ENCODE results near the gene GPD1L. TPM values are rescaled to one million over a fixed set of nuclear protein-coding genes. Genes with fewer than 3 reads are reported as not detected.
A peak's percentile ranks its signal among the peaks of the same experiment; 100 is the strongest.

Gene GPD1L
- polyA plus RNA-seq, 1 donor from 2014 or later = 18.2 TPM

DNA sequence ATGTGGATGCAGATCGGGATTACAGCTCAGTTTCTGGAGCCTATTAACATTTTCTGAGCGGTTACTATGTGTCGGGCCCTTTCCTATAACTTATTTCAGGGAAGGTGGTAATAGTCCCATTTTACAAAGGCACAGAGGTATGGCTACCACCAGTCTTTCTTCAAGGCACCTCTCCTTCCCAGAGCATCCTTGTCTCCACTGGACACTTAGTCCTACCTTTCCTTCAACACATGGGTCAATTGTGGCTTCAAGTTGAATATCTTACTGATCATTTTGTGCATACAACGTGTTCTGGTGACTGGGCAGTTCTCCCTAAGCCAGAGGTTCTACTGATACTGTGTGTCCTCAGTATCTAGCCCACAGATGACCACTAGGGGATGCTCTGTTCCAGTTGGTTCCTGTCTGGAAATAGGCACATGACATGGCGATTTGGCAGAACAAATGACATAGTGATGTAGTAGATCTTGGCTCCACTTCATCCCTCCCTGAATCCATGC lies 71.3 kb downstream of the GPD1L start:
- Histone ChIP-seq H4K20me1 (ENCODE audit: insufficient read depth) (no peaks in the 10 kb centered on the region), H3K36me3 (ENCODE audit: insufficient read depth, low read length) (no peaks in the 10 kb centered on the region), H3K27ac (ENCODE audit: low read length) (no peak overlapping the region), H2AFZ (ENCODE audit: low read depth, low read length) (no peak overlapping the region), H3F3A (ENCODE audit: insufficient read depth, low read length, poor library complexity, severe bottlenecking) (no peaks in the 10 kb centered on the region), H3K79me2 (replicated peaks; ENCODE audit: insufficient read depth, low read length) (no peaks in the 10 kb centered on the region), H3K27me3 (ENCODE audit: insufficient read depth, low read depth, low read length) (no peaks in the 10 kb centered on the region), H3K9me2 (ENCODE audit: insufficient read depth, low read length) (no peaks in the 10 kb centered on the region), H3K4me3 (ENCODE audit: low read length) (no peak overlapping the region), H3K9me3 (ENCODE audit: low read length) (no peaks in the 10 kb centered on the region), H3K9ac (ENCODE audit: low read length) (no peak overlapping the region), H3K4me2 (ENCODE audit: low read length) (no peak overlapping the region)
- peak; percentile 9 for TF ChIP-seq CTCF (IDR thresholded peaks at IDR 0.05; ENCODE audit: poor library complexity, severe bottlenecking)
- TF ChIP-seq POLR2AphosphoS5 (IDR thresholded peaks at IDR 0.05) = no peak

GRCh38 chr3:32180141-32180784 lies 73.8 kb downstream of the GPD1L start:
- no peaks in the 10 kb centered on the region for H3K36me3 ChIP-seq (ENCODE audit: insufficient read depth, low read length)
- H3K4me2 ChIP-seq (ENCODE audit: low read length) = no peak overlapping the region
- H3K9me3 ChIP-seq (ENCODE audit: low read length) = no peaks in the 10 kb centered on the region
- no peaks in the 10 kb centered on the region for H4K20me1 ChIP-seq (ENCODE audit: insufficient read depth)
- TF ChIP-seq POLR2AphosphoS5 (IDR thresholded peaks at IDR 0.05) (no peak), RAD21 (conservative IDR thresholded peaks at IDR 0.05) (no peak), MXI1 (conservative IDR thresholded peaks at IDR 0.05; ENCODE audit: poor library complexity, severe bottlenecking) (no peak)
- no peaks in the 10 kb centered on the region for H3K79me2 ChIP-seq (replicated peaks; ENCODE audit: insufficient read depth, low read length)
- no peak overlapping the region for H3K9ac ChIP-seq (ENCODE audit: low read length)
- H3K9me2 ChIP-seq (ENCODE audit: insufficient read depth, low read length) = no peaks in the 10 kb centered on the region
- H3F3A ChIP-seq (ENCODE audit: insufficient read depth, low read length, poor library complexity, severe bottlenecking) = no peaks in the 10 kb centered on the region
- H3K27me3 ChIP-seq (ENCODE audit: insufficient read depth, low read depth, low read length) = no peaks in the 10 kb centered on the region
- H3K4me3 ChIP-seq (ENCODE audit: low read length) = no peak overlapping the region
- no peak overlapping the region for H2AFZ ChIP-seq (ENCODE audit: low read depth, low read length)
- no peak overlapping the region for H3K27ac ChIP-seq (ENCODE audit: low read length)

- no peak overlapping the region for H2AFZ ChIP-seq (ENCODE audit: low read depth, low read length)
- H4K20me1 ChIP-seq (ENCODE audit: insufficient read depth) = no peaks in the 10 kb centered on the region
- H3K9me2 ChIP-seq (ENCODE audit: insufficient read depth, low read length) = no peaks in the 10 kb centered on the region
- no peaks in the 10 kb centered on the region for H3F3A ChIP-seq (ENCODE audit: insufficient read depth, low read length, poor library complexity, severe bottlenecking)
- H3K27ac ChIP-seq (ENCODE audit: low read length) = no peak overlapping the region
- H3K4me3 ChIP-seq (ENCODE audit: low read length) = no peak overlapping the region
- H3K36me3 ChIP-seq (ENCODE audit: insufficient read depth, low read length) = no peaks in the 10 kb centered on the region
- H3K4me2 ChIP-seq (ENCODE audit: low read length) = no peak overlapping the region
- no peaks in the 10 kb centered on the region for H3K79me2 ChIP-seq (replicated peaks; ENCODE audit: insufficient read depth, low read length)
- H3K27me3 ChIP-seq (ENCODE audit: insufficient read depth, low read depth, low read length) = no peaks in the 10 kb centered on the region
- no peak for TF ChIP-seq EZH2 (IDR thresholded peaks at IDR 0.05; ENCODE audit: borderline replicate concordance, insufficient read depth, low read length, poor library complexity, severe bottlenecking)
- TF ChIP-seq POLR2AphosphoS5 (IDR thresholded peaks at IDR 0.05) = no peak
- TF ChIP-seq SMC3 (conservative IDR thresholded peaks at IDR 0.05; ENCODE audit: poor library complexity) = no peak
- TF ChIP-seq CTCF (IDR thresholded peaks at IDR 0.05; ENCODE audit: poor library complexity, severe bottlenecking) = no peak
- TF ChIP-seq RAD21 (conservative IDR thresholded peaks at IDR 0.05) = no peak
- TF ChIP-seq MXI1 (conservative IDR thresholded peaks at IDR 0.05; ENCODE audit: poor library complexity, severe bottlenecking) = no peak
- no peak for TF ChIP-seq EP300 (conservative IDR thresholded peaks at IDR 0.05; ENCODE audit: poor library complexity, severe bottlenecking)
- TF ChIP-seq TAF1 (IDR thresholded peaks at IDR 0.05; ENCODE audit: low read depth) = no peak
- no peak for TF ChIP-seq REST (IDR thresholded peaks at IDR 0.05; ENCODE audit: borderline replicate concordance)
- H3K9me3 ChIP-seq (ENCODE audit: low read length) = no peaks in the 10 kb centered on the region
- no peak overlapping the region for H3K9ac ChIP-seq (ENCODE audit: low read length)
Measured at GRCh38 chr3:32181365-32181764, 74.9 kb downstream of the GPD1L start.
